Activated CD8-positive, alpha-beta memory T cell treated with anti-CD3 and anti-CD28 coated beads for 36 hours (primary cell): ENCODE results near the gene SEZ6. TPM values are rescaled to one million over a fixed set of nuclear protein-coding genes. Genes with fewer than 3 reads are reported as not detected.

Experiments used
- CTCF ChIA-PET: fragments of 350-600 bp; sonication (Branson Sonifier 250); formaldehyde crosslinking; loops from one replicate; lab custom pipeline; 2021; ENCODE audit warnings: antibody characterized with exemption; lab: Charles Lee
- POLR2A ChIA-PET: fragments of 350-600 bp; sonication (Branson Sonifier 250); formaldehyde crosslinking; loops from one replicate; lab custom pipeline; 2021; ENCODE audit warnings: antibody characterized with exemption; lab: Charles Lee
- total RNA-seq, 2 experiments: library from RNA; stranded (reverse); gene quantifications; one replicate each; pipeline ENCODE4 v1.2.3, GENCODE V29; 2021

SEZ6 gene
- total RNA-seq, 2 experiments from 2014 or later: not detected

DNA sequence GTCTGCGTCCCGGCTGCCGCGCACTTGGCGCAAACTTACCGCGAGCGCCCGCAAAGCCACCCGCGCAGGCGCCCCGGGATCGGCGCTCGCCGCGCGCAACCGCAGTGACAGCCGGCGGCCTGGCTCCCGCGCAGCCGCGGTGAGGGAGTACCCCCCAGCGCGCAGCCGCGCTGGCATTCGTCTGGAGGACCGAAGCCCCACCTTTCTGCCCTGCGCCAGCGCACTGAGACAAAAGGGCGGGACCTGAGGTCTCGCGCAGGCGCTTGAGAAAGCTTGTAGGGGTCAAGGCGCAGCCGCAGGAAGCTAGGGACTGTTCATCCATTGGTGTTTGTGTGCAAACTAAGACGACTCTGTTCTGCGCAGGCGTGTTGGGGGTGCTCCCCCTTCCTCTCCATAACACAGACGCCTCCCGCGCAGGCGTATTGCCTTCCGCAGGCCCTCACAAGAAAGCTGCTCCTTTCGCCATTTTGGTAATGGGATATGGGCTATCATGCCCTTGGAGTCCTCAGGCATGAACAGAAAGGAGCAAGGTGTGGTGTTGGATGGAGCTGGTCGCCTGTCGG lies 54.3 kb downstream of the SEZ6 start, which contains the start of gene PHF12:
Gene PHF12 (minus strand): TSS at position 91 of the 563 bp plus-strand sequence. CDS start 558 bp downstream, outside the sequence.
- CTCF ChIA-PET: interaction anchor here (0.7 to 6.2 kb wide), 4 partner anchors 29 to 224 kb away, joined by 3 to 53 read pairs (median 4); partner anchors contain the start of genes FLOT2, NEK8 and TLCD1
- POLR2A ChIA-PET: interaction anchor here (0.5 to 1.2 kb wide), 8 partner anchors 10 to 352 kb away, joined by 3 to 12 read pairs (median 4); partner anchors contain the start of genes PROCA1 and RPL23A

DNA sequence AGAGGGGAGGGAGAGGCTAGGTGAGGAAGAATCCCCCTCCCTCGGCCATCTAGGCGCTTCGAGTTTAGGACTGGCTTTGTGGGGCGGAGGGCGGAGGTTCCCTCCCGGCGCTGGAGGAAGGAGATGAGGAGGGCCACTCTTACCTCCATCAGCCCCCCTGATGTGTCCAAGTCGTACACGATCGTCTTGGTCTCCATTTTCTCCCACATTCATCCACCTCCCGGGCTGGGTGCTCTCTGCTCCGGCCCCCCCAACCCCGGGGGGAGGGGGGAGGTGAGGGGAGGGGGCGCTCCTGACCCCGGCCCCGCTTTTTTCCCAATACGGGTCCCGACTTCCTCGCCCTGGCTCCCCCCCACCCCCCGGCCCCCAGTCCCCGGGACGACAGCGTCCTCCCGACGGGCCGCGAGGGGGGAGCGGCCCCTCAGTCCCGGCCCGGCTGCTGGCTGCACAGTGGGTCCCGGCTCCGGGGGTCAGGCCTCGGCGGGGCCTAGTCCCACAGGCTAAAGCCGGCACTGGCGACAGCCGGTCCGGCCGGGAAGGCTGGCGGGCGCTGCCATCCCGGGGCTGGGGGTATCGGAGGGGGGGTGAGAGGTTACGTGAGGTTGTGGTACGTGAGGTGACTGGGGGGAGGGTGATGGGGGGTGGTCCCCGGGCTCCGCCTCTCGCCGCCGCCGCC lies 54.9 kb downstream of the SEZ6 start:
- ChIA-PET POLR2A (interaction anchor here (1.0 to 2.6 kb wide), 7 partner anchors 24 to 231 kb away, joined by 3 to 12 read pairs (median 4); partner anchors contain the start of genes RPL23A and TLCD1), CTCF (interaction anchor here (0.6 to 6.2 kb wide), 7 partner anchors 30 to 356 kb away, joined by 3 to 53 read pairs (median 5); partner anchors contain the start of genes FLOT2, NEK8 and TLCD1)

DNA sequence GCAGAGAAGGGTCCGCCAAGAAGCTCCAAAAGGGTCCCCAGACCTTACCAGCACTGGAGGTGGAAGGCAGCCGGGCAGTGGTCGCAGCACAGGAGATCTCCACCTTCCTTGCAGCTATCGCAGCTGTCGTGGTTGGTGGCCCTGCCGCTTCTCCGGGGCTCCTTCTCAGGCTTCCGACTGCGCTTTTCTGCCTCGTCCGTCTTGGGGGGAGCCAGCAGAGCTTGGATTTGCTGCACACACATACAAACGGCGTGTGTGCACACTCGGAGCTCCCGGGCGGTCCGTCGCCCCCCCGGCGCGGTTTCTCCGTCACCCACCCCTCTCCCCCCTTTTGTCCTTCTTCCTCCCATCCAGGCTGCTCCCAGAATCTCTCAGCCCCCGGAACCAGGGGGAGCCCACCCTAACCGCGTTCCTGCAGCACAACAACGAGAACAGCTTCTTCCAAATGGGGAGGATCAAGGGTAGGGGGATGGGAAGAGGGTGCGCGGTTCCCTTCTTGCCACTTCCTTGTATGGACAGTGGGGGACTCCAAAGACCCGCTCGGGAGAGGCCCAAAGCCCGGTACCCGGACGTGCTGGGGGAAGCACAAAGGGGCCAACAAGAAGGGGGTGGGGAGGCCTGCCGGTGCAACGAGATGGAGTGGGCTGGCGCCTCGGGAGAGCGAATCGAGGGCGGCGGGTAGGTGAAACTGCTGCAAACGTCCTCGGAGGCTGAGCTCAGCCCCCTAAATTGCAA lies 55.6 kb downstream of the SEZ6 start:
- POLR2A ChIA-PET: interaction anchor here (1.0 to 2.6 kb wide), 5 partner anchors 10 to 231 kb away, joined by 3 to 8 read pairs (median 4); partner anchors contain the start of genes RPL23A and TLCD1
- CTCF ChIA-PET: interaction anchor here (0.6 to 6.2 kb wide), 16 partner anchors 11 to 355 kb away, joined by 3 to 53 read pairs (median 4); partner anchors contain the start of genes FLOT2, NEK8 and TLCD1

DNA sequence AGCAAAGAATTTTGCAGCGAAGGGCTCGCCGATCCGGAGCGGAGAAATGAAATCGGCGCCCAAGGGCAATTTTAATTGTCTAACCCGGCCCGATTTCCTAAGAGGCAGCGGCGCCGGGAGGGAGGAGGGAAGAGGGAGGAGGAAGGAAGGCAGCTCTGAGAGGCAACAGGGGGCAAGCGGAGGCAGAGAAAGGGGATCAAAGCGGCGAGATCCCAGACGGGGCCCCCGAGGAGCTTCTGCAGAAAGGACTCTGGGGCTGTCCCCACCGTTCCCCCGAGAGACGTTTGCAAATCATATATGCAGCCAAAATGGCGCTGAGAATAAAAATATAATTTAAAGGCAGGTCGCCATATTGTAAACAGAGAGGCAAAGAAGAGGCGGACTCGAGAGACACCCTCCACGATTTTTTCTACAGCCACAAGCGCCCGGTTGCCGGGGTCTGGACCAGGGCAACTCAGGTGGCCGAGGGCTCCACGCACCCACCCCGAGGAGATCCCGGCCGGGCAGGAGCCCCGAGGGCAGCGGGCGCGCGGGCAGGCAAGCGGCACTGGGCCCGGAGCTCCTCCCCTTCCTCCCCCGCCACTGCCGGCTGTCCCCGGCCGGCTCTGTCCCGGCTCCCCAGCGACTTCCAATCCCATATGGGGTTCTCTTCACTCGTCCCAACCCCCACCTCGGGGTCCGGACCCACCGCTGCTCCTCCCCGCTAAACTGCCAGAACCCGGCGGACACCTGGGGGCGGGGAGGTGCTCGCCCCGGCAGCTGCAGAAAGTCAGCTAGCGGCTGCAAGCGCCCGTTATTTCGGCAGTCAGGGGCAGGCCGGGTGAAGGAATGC lies 56.4 kb downstream of the SEZ6 start:
- CTCF ChIA-PET: interaction anchor here (0.6 to 6.2 kb wide), 19 partner anchors 8 to 230 kb away, joined by 3 to 53 read pairs (median 3); partner anchors contain the start of genes FLOT2, NEK8 and TLCD1
- POLR2A ChIA-PET: interaction anchor here (0.7 to 2.6 kb wide), 7 partner anchors 10 to 230 kb away, joined by 3 to 8 read pairs (median 4); partner anchors contain the start of genes RPL23A and TLCD1

DNA sequence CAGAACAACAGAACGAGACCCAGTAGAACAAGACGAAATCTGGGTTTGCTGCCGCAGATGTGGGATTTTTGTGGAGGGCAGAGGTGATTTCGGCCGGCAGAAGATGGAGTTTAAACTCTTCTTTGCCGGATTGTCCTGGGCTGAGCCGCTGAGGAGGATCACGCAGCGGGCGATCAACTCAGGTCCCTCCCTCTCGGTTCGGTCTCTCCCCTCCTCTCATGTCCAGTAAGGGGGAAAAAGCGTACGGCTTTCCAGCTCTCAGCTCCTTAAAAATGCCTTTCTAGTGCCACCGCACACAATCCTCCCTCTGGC lies 57.0 kb downstream of the SEZ6 start:
- CTCF ChIA-PET: interaction anchor here (0.7 to 6.2 kb wide), 11 partner anchors 8 to 230 kb away, joined by 3 to 53 read pairs (median 3); partner anchors contain the start of genes FLOT2, NEK8 and TLCD1
- POLR2A ChIA-PET: interaction anchor here (1.4 to 2.6 kb wide), 3 partner anchors 9 to 22 kb away, joined by 3 to 8 read pairs (median 4); no protein-coding TSS in a partner anchor

DNA sequence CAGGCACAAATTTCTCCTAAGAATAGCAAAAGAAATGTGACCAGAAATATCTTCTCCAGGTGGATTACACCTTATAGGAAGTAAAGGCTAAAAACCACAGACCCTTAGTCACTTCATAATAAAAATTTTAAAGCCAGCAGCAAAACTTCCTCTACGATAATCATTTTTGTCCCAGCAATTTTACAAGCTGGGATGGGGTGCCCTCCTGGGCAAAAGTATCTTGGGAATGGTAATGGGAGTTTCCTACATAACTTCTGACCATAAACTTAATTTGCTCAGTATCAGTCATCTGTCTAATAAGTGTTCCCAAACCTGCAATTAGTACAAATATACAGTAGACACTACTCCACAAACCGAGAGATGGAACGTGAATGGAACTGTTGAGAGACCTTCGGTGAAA lies 57.5 kb downstream of the SEZ6 start:
- ChIA-PET CTCF (interaction anchor here (1.2 to 6.2 kb wide), 4 partner anchors 19 to 220 kb away, joined by 3 to 53 read pairs (median 5); partner anchors contain the start of genes FLOT2, NEK8 and TLCD1), POLR2A (interaction anchor here (1.4 to 2.6 kb wide), 3 partner anchors 9 to 21 kb away, joined by 3 to 8 read pairs (median 4); no protein-coding TSS in a partner anchor)

DNA sequence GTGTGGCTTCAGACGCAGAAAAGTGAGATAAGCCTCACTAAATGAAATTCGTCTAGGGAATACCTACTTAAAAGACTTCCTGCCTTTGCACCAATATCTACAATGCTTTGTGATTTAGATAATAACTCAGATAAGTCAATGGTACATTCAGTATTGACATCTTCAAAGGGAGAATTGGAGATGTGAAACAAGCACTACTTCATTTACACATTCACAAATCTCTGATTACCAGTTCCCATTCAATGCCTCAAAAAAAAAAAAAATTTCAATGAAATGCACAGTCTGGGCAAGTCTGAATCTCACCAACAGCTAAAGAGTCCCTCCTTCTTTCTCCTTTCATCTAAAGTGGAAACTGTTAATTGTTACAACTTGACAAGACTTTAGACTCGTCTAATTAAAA lies 58.2 kb downstream of the SEZ6 start:
- ChIA-PET CTCF (interaction anchor here (2.2 to 6.2 kb wide), 2 partner anchors 19 to 220 kb away, joined by 7 to 53 read pairs; partner anchors contain the start of genes NEK8 and TLCD1), POLR2A (no interaction called here)

DNA sequence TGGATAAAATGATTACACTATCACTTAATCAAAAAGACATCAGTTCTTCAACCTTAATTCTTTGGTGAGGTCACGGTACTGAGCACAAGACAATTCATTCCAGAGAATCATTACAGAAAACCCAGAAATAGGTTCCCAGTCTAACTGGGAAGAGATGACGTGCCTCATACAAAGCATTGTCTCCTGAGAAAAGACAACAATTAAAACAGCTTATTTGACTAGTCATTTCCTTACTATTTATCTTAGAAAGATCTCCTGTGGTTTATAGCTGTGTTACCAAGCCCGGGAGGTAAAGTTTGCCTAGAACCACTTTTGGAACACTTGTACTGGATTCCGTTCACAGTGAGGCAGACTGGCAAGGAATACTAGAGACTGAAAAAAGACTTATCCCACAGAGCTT lies 59.6 kb downstream of the SEZ6 start:
- ChIA-PET CTCF (interaction anchor here (1.5 to 2.3 kb wide), 3 partner anchors 17 to 219 kb away, joined by 4 to 8 read pairs (median 7); partner anchors contain the start of gene TLCD1), POLR2A (interaction anchor here (0.6 kb wide), 1 partner anchor 23 kb away, joined by 10 read pairs; no protein-coding TSS in a partner anchor)

DNA sequence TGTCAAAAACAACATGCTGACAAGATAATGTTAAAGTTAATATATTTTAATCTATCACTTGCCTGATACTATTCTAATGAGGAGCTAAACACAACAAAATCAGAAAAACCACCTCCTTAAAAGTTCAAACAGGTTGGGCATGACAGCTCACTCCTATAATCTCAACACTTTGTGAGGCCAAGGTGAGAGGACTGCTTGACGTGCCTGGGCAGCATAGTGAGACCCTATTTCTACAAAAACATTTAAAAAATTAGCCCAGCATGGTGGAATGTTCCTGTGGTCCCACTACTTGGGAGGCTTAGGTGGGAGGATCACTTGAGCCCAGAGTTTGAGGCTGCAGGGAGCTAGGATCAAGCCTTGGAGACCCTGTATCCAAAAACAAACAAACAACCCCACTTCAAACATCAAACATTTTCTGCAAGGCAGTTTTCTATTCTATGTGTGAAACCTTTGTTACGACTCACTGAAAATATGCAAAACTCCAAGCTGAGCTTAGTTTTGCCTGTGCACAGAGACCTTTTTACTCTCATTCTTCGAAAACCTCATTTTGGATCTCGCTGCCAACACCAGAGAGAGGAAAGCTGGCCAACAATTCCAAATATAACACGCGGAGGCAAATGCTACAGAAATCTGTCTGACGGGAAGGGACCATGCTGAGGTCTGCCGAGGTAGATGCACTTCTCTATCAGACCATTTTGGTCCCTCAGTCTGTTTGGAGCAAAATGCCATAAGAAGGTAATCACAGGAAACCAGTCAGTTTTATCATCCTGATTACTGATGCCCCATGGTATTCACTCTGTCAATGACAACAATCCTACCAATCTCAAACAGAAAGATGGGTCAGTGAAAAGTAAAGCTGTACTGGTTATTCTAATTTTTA lies 60.7 kb downstream of the SEZ6 start:
- ChIA-PET POLR2A (interaction anchor here (1.0 kb wide), 1 partner anchor 224 kb away, joined by 5 read pairs; no protein-coding TSS in a partner anchor), CTCF (interaction anchor here (0.9 to 2.3 kb wide), 6 partner anchors 23 to 218 kb away, joined by 3 to 8 read pairs (median 4); partner anchors contain the start of genes TLCD1 and TRAF4)

DNA sequence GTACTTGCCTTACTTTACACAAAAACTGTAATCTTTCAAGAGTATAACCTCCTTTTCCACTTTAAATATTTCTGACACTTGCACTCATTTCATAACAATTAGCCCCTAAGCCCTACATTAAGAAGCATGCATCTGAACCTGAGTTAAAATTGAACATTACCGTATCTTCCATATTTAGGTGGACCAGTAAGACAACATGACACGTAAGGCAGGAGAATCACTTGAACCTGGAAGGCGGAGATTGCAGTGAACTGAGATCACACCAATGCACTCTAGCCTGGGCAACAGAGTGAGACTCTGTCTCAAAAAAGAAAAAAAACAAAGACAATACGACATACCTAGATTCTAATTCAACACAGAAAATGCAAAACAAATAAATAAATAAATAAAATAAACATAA lies 61.5 kb downstream of the SEZ6 start:
- ChIA-PET POLR2A (interaction anchor here (1.0 kb wide), 1 partner anchor 223 kb away, joined by 5 read pairs; no protein-coding TSS in a partner anchor), CTCF (interaction anchor here (1.0 to 2.3 kb wide), 2 partner anchors 22 to 217 kb away, joined by 3 to 8 read pairs; partner anchors contain the start of gene TLCD1)

DNA sequence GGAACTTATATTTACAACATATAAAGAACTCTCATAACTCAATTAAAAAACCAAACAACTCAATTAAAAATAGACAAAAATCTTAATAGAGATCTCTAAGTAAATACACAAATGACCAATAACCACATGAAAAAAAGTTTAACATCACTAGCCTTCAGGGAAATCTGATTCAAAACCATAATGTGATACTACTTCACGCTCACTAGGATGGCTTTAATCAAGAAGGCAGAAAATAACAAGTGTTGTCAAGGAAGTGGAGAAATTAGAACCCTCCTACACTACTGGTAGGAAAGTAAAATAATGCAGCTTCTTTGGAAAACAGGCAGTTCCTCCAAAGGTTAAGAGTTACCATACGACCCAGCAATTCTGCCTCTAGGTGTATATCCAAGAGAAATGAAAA lies 62.9 kb downstream of the SEZ6 start:
- CTCF ChIA-PET: interaction anchor here (0.7 kb wide), 1 partner anchor 27 kb away, joined by 3 read pairs; no protein-coding TSS in a partner anchor
- POLR2A ChIA-PET: interaction anchor here (0.6 kb wide), 1 partner anchor 108 kb away, joined by 6 read pairs; no protein-coding TSS in a partner anchor

DNA sequence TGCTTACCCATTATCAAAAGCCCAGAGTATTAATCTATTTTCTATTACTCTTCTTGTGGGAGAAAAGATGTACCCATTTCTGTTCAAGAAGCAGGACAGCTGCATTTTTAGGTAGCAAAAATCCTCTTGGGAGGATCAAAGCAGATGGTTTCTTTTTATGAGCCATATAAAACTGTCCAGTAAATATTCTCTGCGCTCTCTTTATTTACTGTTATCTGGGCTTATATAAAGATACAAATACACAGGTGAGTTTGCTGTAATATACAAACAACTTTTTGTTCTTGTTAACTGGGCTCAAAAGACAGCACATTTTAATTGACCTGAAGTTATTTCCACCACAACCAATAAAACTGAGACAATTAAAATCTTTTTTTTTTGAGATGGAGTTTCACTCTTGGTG lies 64.6 kb downstream of the SEZ6 start:
- CTCF ChIA-PET: interaction anchor here (0.7 kb wide), 1 partner anchor 8 kb away, joined by 3 read pairs; no protein-coding TSS in a partner anchor
- POLR2A ChIA-PET: interaction anchor here (0.6 kb wide), 1 partner anchor 10 kb away, joined by 3 read pairs; the partner anchor contains the start of gene PHF12

DNA sequence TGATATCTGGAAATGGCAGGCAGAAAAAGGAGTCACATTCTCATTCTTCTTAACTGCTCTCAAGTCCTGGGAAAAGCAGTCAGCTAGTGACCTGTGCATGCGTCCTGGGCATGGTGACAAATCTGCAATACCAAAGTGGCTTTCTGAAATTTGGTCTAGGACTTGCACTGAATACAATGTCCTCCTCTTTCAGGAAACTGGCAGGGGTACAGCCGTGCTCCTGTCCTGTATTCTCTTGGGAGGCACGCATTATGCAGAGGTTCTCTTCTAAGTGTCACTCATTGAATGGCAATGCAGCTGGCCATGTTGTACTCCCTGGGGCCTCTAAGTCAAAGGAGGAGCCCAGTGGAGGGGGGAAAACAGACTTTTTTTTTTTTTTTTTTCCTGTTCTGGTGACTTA lies 65.2 kb downstream of the SEZ6 start:
- ChIA-PET CTCF (interaction anchor here (0.7 kb wide), 2 partner anchors 9 to 130 kb away, joined by 3 read pairs; no protein-coding TSS in a partner anchor), POLR2A (interaction anchor here (0.6 to 1.6 kb wide), 2 partner anchors 9 to 11 kb away, joined by 3 to 4 read pairs; partner anchors contain the start of gene PHF12)

DNA sequence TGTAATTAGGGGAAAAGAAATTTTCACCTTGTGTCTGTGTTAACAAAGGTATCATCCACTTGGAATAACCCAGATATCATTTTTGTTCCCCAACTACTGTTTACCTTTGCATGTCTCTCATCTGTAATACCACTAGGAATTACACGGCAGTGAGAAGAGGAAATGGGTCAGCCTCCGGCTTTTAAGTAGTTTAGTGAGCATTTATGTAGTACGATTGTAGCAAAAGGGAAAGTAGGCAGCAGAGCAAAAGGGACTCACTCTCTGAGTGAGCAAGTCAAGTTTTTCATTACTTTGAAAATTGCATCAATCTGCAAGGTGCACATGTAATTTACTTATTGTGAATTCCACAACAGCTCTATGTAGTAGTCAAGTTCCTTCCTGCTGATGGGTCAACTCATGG lies 65.7 kb downstream of the SEZ6 start:
- CTCF ChIA-PET: interaction anchor here (0.7 kb wide), 1 partner anchor 129 kb away, joined by 3 read pairs; no protein-coding TSS in a partner anchor
- POLR2A ChIA-PET: interaction anchor here (1.6 kb wide), 1 partner anchor 9 kb away, joined by 4 read pairs; no protein-coding TSS in a partner anchor

DNA sequence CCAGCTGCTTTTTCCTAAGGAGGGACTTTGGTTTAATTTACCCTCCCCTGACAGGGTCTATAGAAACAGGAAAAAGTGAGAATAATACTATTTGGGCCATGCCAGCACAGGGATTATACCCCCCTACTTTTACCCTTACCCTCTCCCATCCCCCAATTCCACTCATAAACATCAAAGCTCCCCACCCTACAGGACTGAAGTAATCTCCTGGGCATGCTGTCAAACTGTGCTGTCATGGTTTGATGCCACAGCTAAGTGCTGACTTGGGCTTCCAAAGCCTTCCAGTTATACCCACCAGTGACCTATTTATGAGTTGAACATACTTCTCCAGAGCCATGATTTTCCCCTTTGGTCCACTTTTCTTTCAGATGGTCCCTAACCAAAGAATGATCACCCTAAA lies 67.3 kb downstream of the SEZ6 start:
- CTCF ChIA-PET: interaction anchor here (1.1 to 1.5 kb wide), 2 partner anchors 11 to 212 kb away, joined by 3 to 4 read pairs; partner anchors contain the start of gene TLCD1
- POLR2A ChIA-PET: interaction anchor here (1.6 kb wide), 1 partner anchor 11 kb away, joined by 3 read pairs; no protein-coding TSS in a partner anchor
